HG02840 (cell line): ENCODE results near the gene ZNF425.
"Not testable (repeated sequence)": the region's sequence is repeated elsewhere in the genome, so short reads cannot be mapped to it uniquely, and the experiment has no call there.

Source experiments
- ATAC-seq: cut with Tn5 transposase; IDR thresholded peaks from one replicate; pipeline ENCODE4 v1.9.1; 2021; ENCODE audit warnings: mild to moderate bottlenecking, moderate library complexity, moderate number of reproducible peaks; ENCODE audit not compliant: unreplicated experiment, low FRiP score

ZNF425 gene

GRCh38 chr7:149136118-149136517, 10.0 kb upstream of the ZNF425 start:
- no peak for ATAC-seq

GRCh38 chr7:149133028-149133710, 7.0 kb upstream of the ZNF425 start:
- no peak for ATAC-seq

GRCh38 chr7:149130572-149131198, 4.6 kb upstream of the ZNF425 start:
- ATAC-seq, result no peak

GRCh38 chr7:149126662-149127266, 640 bp upstream of the ZNF425 start:
- peak; percentile 44 for ATAC-seq

GRCh38 chr7:149125189-149125862, 798 bp downstream of the ZNF425 start:
- no peak for ATAC-seq

GRCh38 chr7:149109969-149110368, 16.2 kb downstream of the ZNF425 start:
- no peak for ATAC-seq

- ATAC-seq, result no peak
Measured at GRCh38 chr7:149104749-149105148, 21.4 kb downstream of the ZNF425 start.

- no peak for ATAC-seq
Measured at GRCh38 chr7:149104214-149104613, 21.9 kb downstream of the ZNF425 start.

- no peak for ATAC-seq
Measured at GRCh38 chr7:149103424-149103823, 22.7 kb downstream of the ZNF425 start.

- no peak for ATAC-seq
Measured at GRCh38 chr7:149102666-149103065, 23.5 kb downstream of the ZNF425 start.

- ATAC-seq, result no peak
Measured at GRCh38 chr7:149100821-149101220, 25.3 kb downstream of the ZNF425 start.

GRCh38 chr7:149099058-149099457, 27.1 kb downstream of the ZNF425 start:
- no peak for ATAC-seq

GRCh38 chr7:149097088-149097487, 29.0 kb downstream of the ZNF425 start:
- no peak for ATAC-seq

- ATAC-seq, result no peak
Measured at GRCh38 chr7:149093228-149093627, 32.9 kb downstream of the ZNF425 start.

- ATAC-seq, result not testable (repeated sequence)
Measured at GRCh38 chr7:149092244-149092643, 33.9 kb downstream of the ZNF425 start.

- peak; percentile 75 for ATAC-seq
Measured at GRCh38 chr7:149090397-149091195, 35.5 kb downstream of the ZNF425 start, which contains the start of gene ZNF786. Gene ZNF786 (minus strand): TSS chr7:149090718. CDS start chr7:149090640, 78 bp downstream.

GRCh38 chr7:149087376-149087775, 38.7 kb downstream of the ZNF425 start:
- no peak for ATAC-seq

GRCh38 chr7:149085866-149086265, 40.3 kb downstream of the ZNF425 start:
- ATAC-seq, result no peak

GRCh38 chr7:149084407-149084806, 41.7 kb downstream of the ZNF425 start:
- ATAC-seq, result no peak

- no peak for ATAC-seq
Measured at GRCh38 chr7:149081914-149082313, 44.2 kb downstream of the ZNF425 start.
